NCI-H146 treated with DMSO at 0.1 percent for 48 hours (cell line): ENCODE data around the gene SNAI3.
A peak's percentile ranks its signal among the peaks of the same experiment; 100 is the strongest.

ENCODE experiments used
- DNase-seq: peaks from one replicate; lab custom pipeline; 2025; ENCODE audit not compliant: unreplicated experiment; lab: John Stamatoyannopoulos, UW

SNAI3 gene

GRCh38 chr16:88721815-88722755 is 35.8 kb upstream of the SNAI3 start:
- DNase-seq, result no peak

GRCh38 chr16:88721236-88721635 is 34.9 kb upstream of the SNAI3 start:
- no peak for DNase-seq

GRCh38 chr16:88720396-88720970 is 34.2 kb upstream of the SNAI3 start:
- DNase-seq, result no peak

GRCh38 chr16:88719933-88720296 is 33.6 kb upstream of the SNAI3 start:
- DNase-seq, result no peak

- DNase-seq, result no peak
Observed at GRCh38 chr16:88719267-88719932, 33.1 kb upstream of the SNAI3 start.

GRCh38 chr16:88718178-88718577 is 31.9 kb upstream of the SNAI3 start:
- no peak for DNase-seq

GRCh38 chr16:88716601-88717001 is 30.3 kb upstream of the SNAI3 start:
- no peak for DNase-seq

- no peak for DNase-seq
Observed at GRCh38 chr16:88716201-88716600, 29.9 kb upstream of the SNAI3 start.

- no peak for DNase-seq
Observed at GRCh38 chr16:88715312-88716190, 29.2 kb upstream of the SNAI3 start.

- no peak for DNase-seq
Observed at GRCh38 chr16:88714420-88715302, 28.4 kb upstream of the SNAI3 start.

- DNase-seq, result no peak
Observed at GRCh38 chr16:88713568-88714419, 27.5 kb upstream of the SNAI3 start.

GRCh38 chr16:88713054-88713453 is 26.7 kb upstream of the SNAI3 start:
- DNase-seq, result no peak

GRCh38 chr16:88712362-88712979 is 26.2 kb upstream of the SNAI3 start:
- no peak for DNase-seq

GRCh38 chr16:88711750-88712340 is 25.5 kb upstream of the SNAI3 start:
- no peak for DNase-seq

- no peak for DNase-seq
Observed at GRCh38 chr16:88710556-88710955, 24.2 kb upstream of the SNAI3 start.

GRCh38 chr16:88706965-88707826 is 20.9 kb upstream of the SNAI3 start:
- DNase-seq, result no peak

GRCh38 chr16:88706229-88706964 is 20.1 kb upstream of the SNAI3 start, which contains the start of the genes CTU2 and RNF166:
CTU2 (plus strand) TSS chr16:88706503; CDS start chr16:88706531, 28 bp downstream.
RNF166 (minus strand) TSS chr16:88706408; CDS start chr16:88706325, 83 bp downstream.
- peak; percentile 30 for DNase-seq
